Uterus (tissue), 4 donors: ENCODE results near the gene MAPK7. TPM values are rescaled to one million over a fixed set of nuclear protein-coding genes. Genes with fewer than 3 reads are reported as not detected.

Experiments used
- DNase-seq, 2 donors: peaks; one replicate each; pipeline ENCODE4 v3.0.0-alpha.2; 2019 to 2020
- H3K27ac ChIP-seq, 2 donors: fragments of 200-600 bp; sonication (generic); 1 replicate in 1 of 2; 2 replicates in 1 of 2; pipeline ENCODE4 v1.5.1; 2016 to 2018
- H3K27me3 ChIP-seq, 2 donors: fragments of 200-600 bp; sonication (generic); one replicate each; pipeline ENCODE4 v1.5.1; 2018 to 2019; ENCODE audit warnings: control low read depth in 1 of 2
- H3K36me3 ChIP-seq, 2 donors: fragments of 200-600 bp; sonication (generic); one replicate each; pipeline ENCODE4 v1.5.1; 2019; ENCODE audit warnings: control low read depth in 1 of 2
- H3K4me1 ChIP-seq, 2 donors: fragments of 200-600 bp; sonication (generic); one replicate each; pipeline ENCODE4 v1.5.1; 2018 to 2019; ENCODE audit warnings: control low read depth in 1 of 2
- H3K4me3 ChIP-seq, 2 donors: fragments of 200-600 bp; sonication (generic); 1 replicate in 1 of 2; 2 replicates in 1 of 2; pipeline ENCODE4 v1.5.1; 2018 to 2019; ENCODE audit warnings: mild to moderate bottlenecking in 1 of 2
- H3K9me3 ChIP-seq, 2 donors: fragments of 200-600 bp; sonication (generic); one replicate each; pipeline ENCODE4 v1.5.1; 2019; ENCODE audit warnings: control low read depth in 1 of 2
- POLR2A ChIP-seq, 2 donors: fragments of 450-650 bp; IDR thresholded peaks; one replicate each; pipeline ENCODE4 v1.6.1; 2016; ENCODE audit warnings: antibody characterized with exemption in 2 of 2, mild to moderate bottlenecking in 1 of 2, moderate library complexity in 1 of 2
- intact Hi-C: fragments of 100-400 bp; cut with DNase I; formaldehyde crosslinking; loops from one replicate; pipeline ENCODE4 v1.15.1; 2023; ENCODE audit warnings: low total_unique reads
- total RNA-seq, 4 donors: library from RNA; depleted of rRNA in 3 of 4; stranded (reverse); fragments of >200 nt in 3 of 4; gene quantifications; one replicate each; pipeline versions ENCODE4 v1.1.0 to v1.2.4, GENCODE V29; 2014 to 2023
- TF ChIP-seq, protein P1 (sequence below), 4 experiments: fragments of 200-600 bp in 2 of 4; fragments of 450-650 bp in 2 of 4; sonication (generic) in 2 of 4; IDR thresholded peaks; one replicate each; pipeline ENCODE4 v1.5.1; 2016 to 2019; ENCODE audit warnings: antibody characterized with exemption in 4 of 4, mild to moderate bottlenecking in 2 of 4, moderate library complexity in 1 of 4
- donor health status: DM: yes; HTN: yes; CAD: no.

The MAPK7 gene
- total RNA-seq, 4 donors from 2014 or later: 3.3 to 72.8 (median 18.3) TPM

- Histone ChIP-seq H3K4me1 (no peaks in the 10 kb centered on the region), H3K27me3 (no peaks in the 10 kb centered on the region), H3K36me3 (no peaks in the 10 kb centered on the region), H3K4me3 (no peak overlapping the region), H3K27ac (no peak overlapping the region), H3K9me3 (no peaks in the 10 kb centered on the region)
- TF ChIP-seq, protein P1, sequence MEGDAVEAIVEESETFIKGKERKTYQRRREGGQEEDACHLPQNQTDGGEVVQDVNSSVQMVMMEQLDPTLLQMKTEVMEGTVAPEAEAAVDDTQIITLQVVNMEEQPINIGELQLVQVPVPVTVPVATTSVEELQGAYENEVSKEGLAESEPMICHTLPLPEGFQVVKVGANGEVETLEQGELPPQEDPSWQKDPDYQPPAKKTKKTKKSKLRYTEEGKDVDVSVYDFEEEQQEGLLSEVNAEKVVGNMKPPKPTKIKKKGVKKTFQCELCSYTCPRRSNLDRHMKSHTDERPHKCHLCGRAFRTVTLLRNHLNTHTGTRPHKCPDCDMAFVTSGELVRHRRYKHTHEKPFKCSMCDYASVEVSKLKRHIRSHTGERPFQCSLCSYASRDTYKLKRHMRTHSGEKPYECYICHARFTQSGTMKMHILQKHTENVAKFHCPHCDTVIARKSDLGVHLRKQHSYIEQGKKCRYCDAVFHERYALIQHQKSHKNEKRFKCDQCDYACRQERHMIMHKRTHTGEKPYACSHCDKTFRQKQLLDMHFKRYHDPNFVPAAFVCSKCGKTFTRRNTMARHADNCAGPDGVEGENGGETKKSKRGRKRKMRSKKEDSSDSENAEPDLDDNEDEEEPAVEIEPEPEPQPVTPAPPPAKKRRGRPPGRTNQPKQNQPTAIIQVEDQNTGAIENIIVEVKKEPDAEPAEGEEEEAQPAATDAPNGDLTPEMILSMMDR (IDR thresholded peaks at IDR 0.05): no peak
- TF ChIP-seq POLR2A (IDR thresholded peaks at IDR 0.05): no peak
- intact Hi-C loops: loop anchor here (10.0 kb wide), 2 partner anchors 74 to 144 kb away; no protein-coding TSS in a partner anchor
- peak in 1 of 2 donors; percentile 16 for DNase-seq
Measured at GRCh38 chr17:19370493-19370960, 7.8 kb upstream of the MAPK7 start.

DNA sequence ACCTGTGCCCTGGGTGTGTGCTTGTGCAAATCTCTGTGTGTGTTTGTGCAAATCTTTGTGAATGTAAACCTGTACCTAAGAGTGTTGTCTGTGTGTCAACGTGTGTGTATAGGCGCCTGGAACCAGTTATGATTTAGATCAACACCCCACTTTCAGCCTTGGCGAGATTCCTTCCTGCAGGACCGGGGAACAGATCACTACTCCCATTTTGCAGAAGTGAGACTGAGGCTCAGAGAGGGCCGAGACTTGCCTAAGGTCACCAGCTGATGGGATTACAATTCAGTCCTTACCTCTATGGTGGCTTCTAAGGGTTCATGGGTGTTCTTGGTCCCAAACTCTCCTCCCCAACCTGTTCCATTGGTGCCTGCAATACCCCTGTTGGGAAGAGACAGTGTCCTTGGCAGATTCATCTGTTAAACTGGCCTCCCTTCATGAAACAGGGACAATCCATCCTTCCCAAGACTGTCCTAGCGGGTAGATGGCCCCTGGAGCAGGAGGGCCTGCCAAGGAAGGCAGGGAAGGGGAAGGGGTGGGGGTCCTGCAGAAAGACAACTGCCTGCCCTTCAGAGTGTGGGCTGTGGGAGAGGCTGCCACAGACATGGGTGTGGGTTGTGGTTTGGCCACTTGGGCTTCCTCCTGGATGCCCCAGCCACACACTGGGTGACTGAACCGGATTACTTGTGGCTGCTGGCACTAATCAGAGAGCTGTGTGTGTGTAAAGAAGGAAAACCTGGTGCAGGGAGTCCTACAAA lies 6.9 kb upstream of the MAPK7 start:
- no peaks in the 10 kb centered on the region for H3K4me1 ChIP-seq
- no peaks in the 10 kb centered on the region for H3K27me3 ChIP-seq
- H3K4me3 ChIP-seq: no peak overlapping the region
- DNase-seq: peak; percentile 9 to 12
- H3K27ac ChIP-seq: no peak overlapping the region
- TF ChIP-seq, protein P1 (IDR thresholded peaks at IDR 0.05): no peak
- TF ChIP-seq POLR2A (IDR thresholded peaks at IDR 0.05): no peak
- H3K36me3 ChIP-seq: no peaks in the 10 kb centered on the region
- intact Hi-C loops: loop anchor here (10.0 kb wide), 2 partner anchors 73 to 143 kb away; no protein-coding TSS in a partner anchor
- H3K9me3 ChIP-seq: no peaks in the 10 kb centered on the region

- TF ChIP-seq POLR2A (IDR thresholded peaks at IDR 0.05): no peak
- TF ChIP-seq, protein P1 (IDR thresholded peaks at IDR 0.05): no peak
- Histone ChIP-seq H3K27ac (no peak overlapping the region), H3K4me3 (no peak overlapping the region), H3K9me3 (no peaks in the 10 kb centered on the region), H3K36me3 (no peaks in the 10 kb centered on the region), H3K4me1 (peaks cover 0 to 2% of the 10 kb centered on the region in 2 donors), H3K27me3 (no peaks in the 10 kb centered on the region)
- intact Hi-C loops: loop anchor here (10.0 kb wide), 2 partner anchors 73 to 143 kb away; no protein-coding TSS in a partner anchor
- peak; percentile 11 to 13 for DNase-seq
Measured at GRCh38 chr17:19372011-19372370, 6.3 kb upstream of the MAPK7 start.

DNA sequence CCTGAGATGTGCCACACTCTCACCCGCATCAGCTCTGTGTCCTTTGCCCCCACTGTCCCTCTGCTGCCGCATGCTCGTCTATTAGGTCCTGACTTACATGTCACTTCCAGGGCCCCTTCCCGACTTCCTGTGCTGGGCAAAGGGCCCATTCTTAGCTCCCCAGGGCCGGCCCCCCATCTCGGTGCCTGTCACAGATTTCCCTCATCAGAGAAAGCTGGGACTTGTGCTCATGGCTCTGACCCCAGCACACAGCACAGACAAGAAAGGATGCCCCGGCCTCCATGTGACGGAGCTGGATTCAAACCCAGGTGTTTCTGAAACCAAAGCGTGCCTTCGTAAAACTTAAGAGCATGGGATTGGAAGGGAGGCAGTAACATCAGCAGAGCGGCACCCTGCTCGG lies 5.9 kb upstream of the MAPK7 start:
- Histone ChIP-seq H3K9me3 (no peaks in the 10 kb centered on the region), H3K36me3 (no peaks in the 10 kb centered on the region), H3K27ac (no peak overlapping the region), H3K27me3 (no peaks in the 10 kb centered on the region), H3K4me3 (no peak overlapping the region), H3K4me1 (peaks cover 0 to 5% of the 10 kb centered on the region in 2 donors)
- no peak for DNase-seq
- intact Hi-C loops: loop anchor here (10.0 kb wide), 2 partner anchors 72 to 142 kb away; no protein-coding TSS in a partner anchor
- no peak for TF ChIP-seq POLR2A (IDR thresholded peaks at IDR 0.05)
- TF ChIP-seq, protein P1 (IDR thresholded peaks at IDR 0.05): no peak

DNA sequence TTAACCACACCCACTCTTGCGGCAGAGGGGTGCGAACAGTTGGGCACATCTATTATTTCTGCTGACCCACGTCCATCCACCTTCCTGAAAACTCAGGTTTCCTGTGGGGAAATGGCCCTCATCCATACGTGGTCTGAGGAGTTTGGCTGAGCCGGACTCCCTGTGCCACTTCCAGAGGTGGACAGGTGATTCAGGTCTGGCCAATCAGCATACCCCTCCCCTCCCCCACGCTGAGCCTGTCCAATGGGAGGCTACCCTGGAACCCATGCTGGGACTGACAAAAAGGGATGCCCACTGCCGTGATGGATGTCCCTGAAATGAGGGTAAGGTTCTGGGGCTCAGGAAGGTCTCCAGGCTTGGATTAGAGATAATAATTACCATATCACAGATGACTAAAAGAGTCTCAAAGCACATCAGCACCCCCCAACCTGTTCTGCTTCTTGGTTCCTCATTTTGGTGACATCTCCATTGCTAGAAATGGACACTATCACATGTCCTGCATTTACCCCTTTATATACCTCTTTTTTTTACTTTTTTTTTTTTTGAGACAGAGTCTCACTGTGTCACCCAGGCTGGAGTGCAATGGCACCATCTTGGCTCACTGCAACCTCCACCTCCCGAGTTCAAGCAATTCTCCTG lies 5.3 kb upstream of the MAPK7 start:
- peak; percentile 12 to 15 for DNase-seq
- Histone ChIP-seq H3K27ac (no peak overlapping the region), H3K4me3 (no peak overlapping the region), H3K36me3 (no peaks in the 10 kb centered on the region), H3K9me3 (no peaks in the 10 kb centered on the region), H3K27me3 (no peaks in the 10 kb centered on the region), H3K4me1 (peaks cover 0 to 5% of the 10 kb centered on the region in 2 donors)
- intact Hi-C loops: loop anchor here (10.0 kb wide), 2 partner anchors 72 to 142 kb away; no protein-coding TSS in a partner anchor
- TF ChIP-seq, protein P1 (IDR thresholded peaks at IDR 0.05): no peak
- TF ChIP-seq POLR2A (IDR thresholded peaks at IDR 0.05): no peak
